Prostate gland (tissue), 2 donors: ENCODE results near the gene SNAPC4. TPM values are rescaled to one million over a fixed set of nuclear protein-coding genes. Genes with fewer than 3 reads are reported as not detected.

Source experiments
- DNase-seq: peaks from one replicate; pipeline ENCODE4 v3.0.0-alpha.2; 2019; ENCODE audit warnings: low spot score
- H3K27ac ChIP-seq, 2 donors: fragments of 200-600 bp; sonication (generic); 2 replicates each; pipeline ENCODE4 v1.5.1; 2017 to 2019
- H3K27me3 ChIP-seq: fragments of 200-600 bp; sonication (generic); replicated peaks from 2 replicates; pipeline ENCODE4 v1.5.1; 2019; ENCODE audit not compliant: insufficient read depth
- H3K36me3 ChIP-seq, 2 donors: fragments of 200-600 bp; sonication (generic); 1 replicate in 1 of 2; 2 replicates in 1 of 2; pipeline versions ENCODE4 v1.5.1 to v1.8.1; 2017 to 2019
- H3K4me1 ChIP-seq: fragments of 200-600 bp; sonication (generic); replicated peaks from 2 replicates; pipeline ENCODE4 v1.5.1; 2019
- H3K4me3 ChIP-seq, 2 donors: fragments of 200-600 bp; sonication (generic); 2 replicates each; pipeline ENCODE4 v1.5.1; 2017 to 2019
- H3K9me3 ChIP-seq: fragments of 200-600 bp; sonication (generic); 2 replicates; pipeline ENCODE4 v1.5.1; 2017
- POLR2A ChIP-seq: fragments of 450-650 bp; IDR thresholded peaks from one replicate; pipeline ENCODE4 v1.6.1; 2016; ENCODE audit warnings: antibody characterized with exemption, mild to moderate bottlenecking
- POLR2AphosphoS5 ChIP-seq: sonication (generic); formaldehyde crosslinking; IDR thresholded peaks from one replicate; pipeline ENCODE4 v1.6.1; 2017; ENCODE audit warnings: antibody characterized with exemption
- WGBS: methylation state at CpG from one replicate; pipeline ENCODE4 v1.1.5; 2018; 5-methylcytosine and 5-hydroxymethylcytosine counted together
- intact Hi-C: fragments of 100-400 bp; cut with DNase I; formaldehyde crosslinking; loops from one replicate; pipeline ENCODE4 v1.14.2; 2022
- total RNA-seq, 2 donors: library from RNA; depleted of rRNA; stranded (reverse); fragments of >200 nt; gene quantifications; one replicate each; pipeline ENCODE4 v1.1.0, GENCODE V29; 2016
- TF ChIP-seq, protein P1 (sequence below), 4 experiments: fragments of 200-600 bp in 2 of 4; fragments of 450-650 bp in 2 of 4; sonication (generic) in 2 of 4; IDR thresholded peaks; 1 replicate in 3 of 4; 2 replicates in 1 of 4; pipeline ENCODE4 v1.5.1; 2016 to 2019; ENCODE audit warnings: antibody characterized with exemption in 4 of 4, mild to moderate bottlenecking in 2 of 4, moderate library complexity in 2 of 4

The SNAPC4 gene
- total RNA-seq, 2 donors from 2014 or later: 8.6 to 22.2 TPM

DNA sequence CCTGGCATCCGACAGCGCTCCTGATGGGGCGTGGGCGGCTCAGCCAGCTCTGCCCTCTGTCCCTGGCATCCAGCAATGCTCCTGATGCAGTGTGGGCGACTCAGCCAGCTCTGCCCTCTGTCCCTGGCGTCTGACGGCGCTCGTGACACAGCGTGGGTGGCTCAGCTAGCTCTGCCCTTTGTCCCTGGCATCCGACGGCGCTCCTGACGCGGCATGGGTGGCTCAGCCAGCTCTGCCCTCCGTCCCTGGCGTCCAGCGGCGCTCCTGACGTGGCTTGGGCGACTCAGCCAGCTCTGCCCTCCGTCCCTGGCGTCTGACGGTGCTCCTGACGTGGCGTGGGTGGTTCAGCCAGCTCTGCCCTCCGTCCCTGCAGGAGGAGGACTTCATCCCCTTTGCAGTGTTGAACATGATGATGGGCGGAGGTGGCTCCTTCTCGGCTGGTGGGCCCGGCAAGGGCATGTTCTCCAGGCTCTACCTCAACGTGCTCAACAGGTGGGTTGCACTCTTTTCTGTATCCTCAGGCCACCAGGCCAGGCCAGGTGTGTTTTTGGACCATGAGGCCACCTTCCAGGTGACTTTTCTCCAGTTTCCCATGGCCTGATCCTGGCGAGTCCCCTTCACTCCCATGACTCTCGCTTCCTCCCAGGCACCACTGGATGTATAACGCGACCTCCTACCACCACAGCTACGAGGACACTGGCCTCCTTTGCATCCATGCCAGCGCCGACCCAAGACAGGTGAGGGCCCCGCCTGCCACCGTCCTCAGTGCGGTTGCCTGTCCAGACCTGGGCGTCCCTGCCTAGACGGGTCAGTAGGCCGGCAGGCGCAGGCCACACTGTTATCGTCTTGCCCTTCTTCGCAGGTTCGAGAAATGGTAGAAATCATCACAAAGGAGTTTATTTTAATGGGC is 18.5 kb upstream of the SNAPC4 start:
- no peak overlapping the region for H3K4me3 ChIP-seq
- no peak for TF ChIP-seq POLR2AphosphoS5
- TF ChIP-seq POLR2A: no peak
- TF ChIP-seq, protein P1, sequence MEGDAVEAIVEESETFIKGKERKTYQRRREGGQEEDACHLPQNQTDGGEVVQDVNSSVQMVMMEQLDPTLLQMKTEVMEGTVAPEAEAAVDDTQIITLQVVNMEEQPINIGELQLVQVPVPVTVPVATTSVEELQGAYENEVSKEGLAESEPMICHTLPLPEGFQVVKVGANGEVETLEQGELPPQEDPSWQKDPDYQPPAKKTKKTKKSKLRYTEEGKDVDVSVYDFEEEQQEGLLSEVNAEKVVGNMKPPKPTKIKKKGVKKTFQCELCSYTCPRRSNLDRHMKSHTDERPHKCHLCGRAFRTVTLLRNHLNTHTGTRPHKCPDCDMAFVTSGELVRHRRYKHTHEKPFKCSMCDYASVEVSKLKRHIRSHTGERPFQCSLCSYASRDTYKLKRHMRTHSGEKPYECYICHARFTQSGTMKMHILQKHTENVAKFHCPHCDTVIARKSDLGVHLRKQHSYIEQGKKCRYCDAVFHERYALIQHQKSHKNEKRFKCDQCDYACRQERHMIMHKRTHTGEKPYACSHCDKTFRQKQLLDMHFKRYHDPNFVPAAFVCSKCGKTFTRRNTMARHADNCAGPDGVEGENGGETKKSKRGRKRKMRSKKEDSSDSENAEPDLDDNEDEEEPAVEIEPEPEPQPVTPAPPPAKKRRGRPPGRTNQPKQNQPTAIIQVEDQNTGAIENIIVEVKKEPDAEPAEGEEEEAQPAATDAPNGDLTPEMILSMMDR (IDR thresholded peaks at IDR 0.05): no peak
- no peaks in the 10 kb centered on the region for H3K4me1 ChIP-seq
- no peaks in the 10 kb centered on the region for H3K27me3 ChIP-seq
- intact Hi-C loops: no loop called here
- WGBS: 90% methylated on average over 48 of the region's 48 CpGs
- H3K9me3 ChIP-seq: no peaks in the 10 kb centered on the region
- H3K36me3 ChIP-seq: peaks cover 35 to 54% of the 10 kb centered on the region in 2 donors
- no peak for DNase-seq
- H3K27ac ChIP-seq: no peak overlapping the region

DNA sequence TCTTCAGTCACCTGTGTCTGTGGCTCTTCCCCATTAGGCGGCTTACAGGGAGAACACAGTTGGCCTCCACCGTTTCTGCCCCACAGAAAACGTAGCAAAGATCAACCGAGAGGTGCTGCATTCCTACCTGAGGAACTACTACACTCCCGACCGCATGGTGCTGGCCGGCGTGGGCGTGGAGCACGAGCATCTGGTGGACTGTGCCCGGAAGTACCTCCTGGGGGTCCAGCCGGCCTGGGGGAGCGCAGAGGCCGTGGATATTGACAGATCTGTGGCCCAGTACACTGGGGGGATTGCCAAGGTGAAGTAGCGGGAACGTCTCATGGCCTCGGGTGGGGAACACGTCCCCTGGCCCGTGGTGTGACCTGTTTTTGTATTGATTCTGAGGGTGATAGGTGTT is 16.9 kb upstream of the SNAPC4 start:
- no peaks in the 10 kb centered on the region for H3K27me3 ChIP-seq
- TF ChIP-seq, protein P1 (IDR thresholded peaks at IDR 0.05): no peak
- TF ChIP-seq POLR2AphosphoS5 (no peak), POLR2A (no peak)
- no peaks in the 10 kb centered on the region for H3K9me3 ChIP-seq
- no peaks in the 10 kb centered on the region for H3K4me1 ChIP-seq
- H3K36me3 ChIP-seq: peaks cover 26 to 44% of the 10 kb centered on the region in 2 donors
- no peak overlapping the region for H3K27ac ChIP-seq
- H3K4me3 ChIP-seq: no peak overlapping the region
- WGBS: 95% methylated on average over 19 of the region's 19 CpGs
- intact Hi-C loops: no loop called here
- no peak for DNase-seq

DNA sequence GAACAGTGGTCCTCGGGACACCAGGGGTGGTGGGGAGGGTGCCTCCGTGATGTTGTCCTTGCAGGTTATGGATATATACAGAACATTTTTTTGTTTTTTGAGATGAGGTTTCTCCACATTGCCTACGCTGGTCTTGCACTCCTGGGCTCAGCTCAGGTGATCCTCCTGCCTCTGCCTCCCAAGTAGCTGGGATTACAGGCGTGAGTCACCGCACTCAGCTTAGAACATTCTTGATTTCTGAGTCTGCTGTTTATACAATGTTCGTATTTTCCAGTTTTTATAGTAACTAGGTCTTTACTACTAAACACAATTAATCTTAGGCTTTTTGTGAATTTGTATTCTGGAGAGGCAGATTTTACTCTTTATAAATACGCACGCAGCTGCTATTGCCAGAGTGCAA is 16.5 kb upstream of the SNAPC4 start:
- H3K9me3 ChIP-seq: no peaks in the 10 kb centered on the region
- TF ChIP-seq POLR2A: no peak
- TF ChIP-seq POLR2AphosphoS5: no peak
- TF ChIP-seq, protein P1 (IDR thresholded peaks at IDR 0.05): no peak
- WGBS: 93% methylated on average over 8 of the region's 8 CpGs
- H3K4me3 ChIP-seq: no peak overlapping the region
- no peak for DNase-seq
- intact Hi-C loops: no loop called here
- H3K4me1 ChIP-seq: peaks cover 3% of the 10 kb centered on the region
- no peaks in the 10 kb centered on the region for H3K27me3 ChIP-seq
- no peak overlapping the region for H3K27ac ChIP-seq
- peaks cover 26 to 39% of the 10 kb centered on the region in 2 donors for H3K36me3 ChIP-seq

DNA sequence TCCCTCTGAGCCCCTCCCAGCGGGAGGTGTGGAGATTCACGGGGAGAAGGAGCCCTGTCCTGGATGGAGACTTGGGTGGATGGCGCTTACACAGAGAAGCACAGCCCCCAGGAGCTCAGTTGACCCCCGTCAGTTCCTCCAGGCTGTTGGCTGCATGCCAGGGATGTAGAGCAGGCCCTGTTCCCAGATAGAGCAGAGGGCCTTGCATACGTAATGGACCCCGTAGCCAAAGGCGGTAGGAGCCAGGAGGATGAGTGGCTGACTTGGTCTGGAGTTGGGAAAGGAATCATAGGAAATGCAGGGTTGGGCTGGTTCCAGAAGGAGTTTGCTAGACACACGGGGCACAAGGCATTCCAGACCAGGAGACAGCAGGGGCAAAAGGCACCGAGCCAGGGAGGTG is 13.0 kb upstream of the SNAPC4 start:
- Histone ChIP-seq H3K4me1 (peaks cover 6% of the 10 kb centered on the region), H3K27ac (no peak overlapping the region), H3K9me3 (no peaks in the 10 kb centered on the region), H3K27me3 (no peaks in the 10 kb centered on the region), H3K36me3 (peaks cover 14% of the 10 kb centered on the region in 2 donors), H3K4me3 (no peak overlapping the region)
- intact Hi-C loops: no loop called here
- 70% methylated on average over 9 of the region's 9 CpGs for WGBS
- DNase-seq: no peak
- TF ChIP-seq, protein P1 (IDR thresholded peaks at IDR 0.05): no peak
- TF ChIP-seq POLR2AphosphoS5: no peak
- TF ChIP-seq POLR2A: no peak

DNA sequence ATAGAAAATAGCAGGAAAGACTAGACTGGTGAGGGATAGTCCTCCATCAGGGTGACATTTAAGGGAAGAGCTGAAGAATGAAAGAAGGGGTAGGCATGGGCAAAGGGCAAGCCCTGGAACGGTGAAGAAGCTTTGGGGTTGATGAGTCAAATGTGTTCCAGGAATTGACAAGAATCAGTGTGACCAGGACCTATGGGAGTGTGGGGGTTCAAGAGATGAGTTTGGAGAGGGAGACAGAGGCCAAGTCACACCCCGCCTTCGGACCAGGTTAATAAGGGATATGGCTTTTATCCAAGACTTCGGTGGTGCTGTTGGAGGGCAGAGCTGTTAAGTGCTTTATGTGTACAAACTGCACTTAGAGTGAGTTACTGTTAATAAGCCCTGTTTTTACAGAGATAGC is 11.4 kb upstream of the SNAPC4 start:
- no peaks in the 10 kb centered on the region for H3K27me3 ChIP-seq
- H3K36me3 ChIP-seq: peaks cover 0 to 7% of the 10 kb centered on the region in 2 donors
- no peak for DNase-seq
- no peak overlapping the region for H3K27ac ChIP-seq
- H3K4me3 ChIP-seq: peak overlapping the region; percentile 96 to 98
- intact Hi-C loops: no loop called here
- H3K4me1 ChIP-seq: peaks cover 6% of the 10 kb centered on the region
- H3K9me3 ChIP-seq: no peaks in the 10 kb centered on the region
- TF ChIP-seq POLR2A (no peak), POLR2AphosphoS5 (no peak)
- TF ChIP-seq, protein P1 (IDR thresholded peaks at IDR 0.05): no peak
- WGBS: 38% methylated on average over 4 of the region's 4 CpGs
